Measurements from ENCODE around the gene SGTA.
"Not testable (repeated sequence)": the region's sequence is repeated elsewhere in the genome, so short reads cannot be mapped to it uniquely, and the experiment has no call there.

The SGTA gene

GRCh38 chr19:2722541-2723344 is 60.3 kb downstream of the SGTA start:
- no peak for DNase-seq

GRCh38 chr19:2721570-2722540 is 61.2 kb downstream of the SGTA start:
- DNase-seq = no peak

GRCh38 chr19:2720777-2721569 is 62.1 kb downstream of the SGTA start, which contains the start of gene DIRAS1:
Gene DIRAS1, minus strand, starts transcription at chr19:2721372. Its CDS starts 3,566 bp downstream, at chr19:2717806.
- DNase-seq = no peak

GRCh38 chr19:2719920-2720776 is 62.9 kb downstream of the SGTA start:
- DNase-seq = no peak

GRCh38 chr19:2719232-2719735 is 63.8 kb downstream of the SGTA start:
- no peak for DNase-seq

GRCh38 chr19:2717638-2718541 is 65.2 kb downstream of the SGTA start:
- DNase-seq = no peak

- no peak for DNase-seq
Observed at GRCh38 chr19:2716722-2717637, 66.1 kb downstream of the SGTA start.

GRCh38 chr19:2716275-2716650 is 66.8 kb downstream of the SGTA start:
- no peak for DNase-seq

- DNase-seq = no peak
Observed at GRCh38 chr19:2715470-2716274, 67.4 kb downstream of the SGTA start.

GRCh38 chr19:2714531-2715269 is 68.4 kb downstream of the SGTA start:
- DNase-seq = no peak

- DNase-seq = not testable (repeated sequence)
Observed at GRCh38 chr19:2714102-2714501, 69.0 kb downstream of the SGTA start.

GRCh38 chr19:2713170-2713569 is 69.9 kb downstream of the SGTA start:
- DNase-seq = not testable (repeated sequence)

GRCh38 chr19:2711875-2712205 is 71.2 kb downstream of the SGTA start:
- DNase-seq = no peak

GRCh38 chr19:2711172-2711874 is 71.8 kb downstream of the SGTA start:
- no peak for DNase-seq

GRCh38 chr19:2706251-2706650 is 76.8 kb downstream of the SGTA start:
- no peak for DNase-seq
